HG03045 (cell line): Measurements from ENCODE around the gene IL6ST.
"Not testable (repeated sequence)": the region's sequence is repeated elsewhere in the genome, so short reads cannot be mapped to it uniquely, and the experiment has no call there.

Experiments
- ATAC-seq: cut with Tn5 transposase; IDR thresholded peaks from one replicate; pipeline ENCODE4 v1.9.1; 2021; ENCODE audit warnings: mild to moderate bottlenecking, moderate library complexity; ENCODE audit not compliant: unreplicated experiment

Gene IL6ST

GRCh38 chr5:55973296-55973695 is 21.5 kb downstream of the IL6ST start:
- no peak for ATAC-seq

- ATAC-seq = no peak
Observed at GRCh38 chr5:55969956-55970355, 24.8 kb downstream of the IL6ST start.

- ATAC-seq = no peak
Observed at GRCh38 chr5:55966284-55966683, 28.5 kb downstream of the IL6ST start.

- no peak for ATAC-seq
Observed at GRCh38 chr5:55965525-55965924, 29.2 kb downstream of the IL6ST start.

GRCh38 chr5:55960779-55961178 is 34.0 kb downstream of the IL6ST start:
- no peak for ATAC-seq

- ATAC-seq = no peak
Observed at GRCh38 chr5:55959208-55959607, 35.6 kb downstream of the IL6ST start.

GRCh38 chr5:55941154-55941553 is 53.6 kb downstream of the IL6ST start:
- not testable (repeated sequence) for ATAC-seq

- ATAC-seq = not testable (repeated sequence)
Observed at GRCh38 chr5:55937598-55937997, 57.2 kb downstream of the IL6ST start.

GRCh38 chr5:55936100-55936693 is 58.6 kb downstream of the IL6ST start:
- no peak for ATAC-seq

- no peak for ATAC-seq
Observed at GRCh38 chr5:55935371-55935770, 59.4 kb downstream of the IL6ST start.

GRCh38 chr5:55934720-55935119 is 60.0 kb downstream of the IL6ST start:
- ATAC-seq = no peak

- ATAC-seq = no peak
Observed at GRCh38 chr5:55934115-55934613, 60.6 kb downstream of the IL6ST start.

GRCh38 chr5:55933377-55934114 is 61.2 kb downstream of the IL6ST start:
- ATAC-seq = no peak

GRCh38 chr5:55932700-55933099 is 62.1 kb downstream of the IL6ST start:
- no peak for ATAC-seq

GRCh38 chr5:55929020-55929799 is 65.6 kb downstream of the IL6ST start:
- ATAC-seq = no peak

GRCh38 chr5:55927861-55928655 is 66.7 kb downstream of the IL6ST start:
- no peak for ATAC-seq

- no peak for ATAC-seq
Observed at GRCh38 chr5:55926476-55926875, 68.3 kb downstream of the IL6ST start.

GRCh38 chr5:55925712-55926111 is 69.1 kb downstream of the IL6ST start:
- no peak for ATAC-seq

- ATAC-seq = no peak
Observed at GRCh38 chr5:55925181-55925580, 69.6 kb downstream of the IL6ST start.

- ATAC-seq = no peak
Observed at GRCh38 chr5:55924744-55925143, 70.0 kb downstream of the IL6ST start.
